ENCODE measurements around the gene CIZ1.

DNA sequence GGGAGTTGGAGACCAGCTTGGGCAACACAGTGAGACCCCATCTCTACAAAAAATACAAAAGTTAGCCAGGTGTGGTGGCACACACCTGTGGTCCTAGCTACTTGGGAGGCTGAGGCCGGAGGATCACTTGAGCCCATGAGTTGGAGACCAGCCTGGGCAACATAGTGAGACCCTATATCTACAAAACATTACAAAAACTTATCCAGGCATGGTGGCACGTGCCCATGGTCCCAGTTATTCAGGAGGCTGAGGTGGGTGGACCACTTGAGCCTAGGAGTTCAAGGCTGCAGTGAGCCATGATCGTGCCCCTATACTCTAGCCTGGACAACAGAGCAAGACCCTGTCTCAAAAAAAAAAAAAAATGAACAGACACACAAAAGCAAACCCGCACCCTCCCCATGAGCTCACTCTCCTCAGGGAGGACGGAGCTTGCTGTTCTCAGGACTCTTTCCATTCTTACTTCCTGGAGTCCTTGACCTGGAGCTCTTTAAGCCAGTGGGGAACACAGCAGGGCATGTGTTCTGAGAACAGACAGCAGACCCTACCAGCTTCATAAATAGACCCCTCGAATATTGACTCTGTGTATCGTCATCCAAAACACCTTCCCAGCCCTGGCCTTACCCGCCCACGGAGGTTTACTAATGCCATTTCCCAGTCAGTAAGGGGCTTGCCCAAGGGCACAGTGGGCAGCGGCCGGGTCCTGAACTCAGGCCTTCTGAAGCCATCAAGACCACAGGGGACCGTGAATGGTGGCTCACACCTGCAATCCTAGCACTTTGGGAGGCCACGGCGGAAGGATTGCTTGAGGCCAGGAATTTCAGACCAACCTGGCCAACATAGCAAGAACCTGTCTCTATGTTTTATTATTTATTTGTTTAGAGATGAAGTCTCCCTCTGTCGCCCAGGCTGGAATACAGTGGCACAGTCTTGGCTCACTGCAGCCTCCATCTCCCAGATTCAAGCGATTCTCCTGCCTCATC is 75.0 kb downstream of the CIZ1 start:
- TF ChIP-seq, protein P1, sequence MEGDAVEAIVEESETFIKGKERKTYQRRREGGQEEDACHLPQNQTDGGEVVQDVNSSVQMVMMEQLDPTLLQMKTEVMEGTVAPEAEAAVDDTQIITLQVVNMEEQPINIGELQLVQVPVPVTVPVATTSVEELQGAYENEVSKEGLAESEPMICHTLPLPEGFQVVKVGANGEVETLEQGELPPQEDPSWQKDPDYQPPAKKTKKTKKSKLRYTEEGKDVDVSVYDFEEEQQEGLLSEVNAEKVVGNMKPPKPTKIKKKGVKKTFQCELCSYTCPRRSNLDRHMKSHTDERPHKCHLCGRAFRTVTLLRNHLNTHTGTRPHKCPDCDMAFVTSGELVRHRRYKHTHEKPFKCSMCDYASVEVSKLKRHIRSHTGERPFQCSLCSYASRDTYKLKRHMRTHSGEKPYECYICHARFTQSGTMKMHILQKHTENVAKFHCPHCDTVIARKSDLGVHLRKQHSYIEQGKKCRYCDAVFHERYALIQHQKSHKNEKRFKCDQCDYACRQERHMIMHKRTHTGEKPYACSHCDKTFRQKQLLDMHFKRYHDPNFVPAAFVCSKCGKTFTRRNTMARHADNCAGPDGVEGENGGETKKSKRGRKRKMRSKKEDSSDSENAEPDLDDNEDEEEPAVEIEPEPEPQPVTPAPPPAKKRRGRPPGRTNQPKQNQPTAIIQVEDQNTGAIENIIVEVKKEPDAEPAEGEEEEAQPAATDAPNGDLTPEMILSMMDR (IDR thresholded peaks at IDR 0.05; ENCODE audit: low read depth, low read length, poor library complexity, severe bottlenecking): no peak
- no peak for TF ChIP-seq EZH2phosphoT487 (IDR thresholded peaks at IDR 0.05; ENCODE audit: borderline replicate concordance, low read length)

Measured in DOHH2 (cell line).